HCT116 (cell line): ENCODE results near the gene FAM120A. TPM values are rescaled to one million over a fixed set of nuclear protein-coding genes. Genes with fewer than 3 reads are reported as not detected.

Source experiments
- ATAC-seq: fragments of 200-7000 bp; cut with Tn5 transposase; 2 replicates; pipeline ENCODE4 v1.9.1; 2020; ENCODE audit warnings: mild to moderate bottlenecking, moderate library complexity
- BruUV-seq: library from RNA; stranded (reverse); fragments of 400-500 nt; replicated peaks from 2 replicates; lab custom pipeline; 2021; lab: Mats Ljungman, UMichigan
- CTCF ChIA-PET: fragments of 300-600 bp; sonication (Branson Sonifier 250); formaldehyde crosslinking; loops from one replicate; lab custom pipeline; 2021; ENCODE audit warnings: antibody characterized with exemption; lab: Charles Lee
- POLR2A ChIA-PET: fragments of 300-600, 350-600 bp; sonication (Branson Sonifier 250); formaldehyde crosslinking; loops from one replicate; lab custom pipeline; 2021; ENCODE audit warnings: antibody characterized with exemption; lab: Charles Lee
- RAD21 ChIA-PET, 2 experiments: fragments of 300-600 bp; sonication (Branson Sonifier 250); formaldehyde crosslinking; loops; one replicate each; lab custom pipeline; 2023; ENCODE audit warnings: low total read pairs in 2 of 2; ENCODE audit not compliant: uncharacterized antibody in 2 of 2, unreplicated experiment in 2 of 2, low non-redundant PET in 1 of 2; lab: Charles Lee
- DNase-seq: peaks from one replicate; pipeline ENCODE4 v3.0.0-alpha.2; 2010; ENCODE audit warnings: low read depth, low spot score
- H2AFZ ChIP-seq: fragments of 200-600 bp; shearing (Covaris generic), sonication (generic); 2 replicates; pipeline ENCODE4 v1.6.1; 2017; ENCODE audit warnings: low read depth, mixed run types, mixed read lengths, antibody characterized with exemption, low read length; ENCODE audit not compliant: poor library complexity, severe bottlenecking
- H3K27ac ChIP-seq: 2 replicates; pipeline ENCODE4 v1.5.1; 2012; ENCODE audit warnings: low read depth, low read length
- H3K27me3 ChIP-seq: fragments of 200-600 bp; sonication (generic); 2 replicates; pipeline ENCODE4 v1.6.1; 2016; ENCODE audit warnings: mixed run types, low read length, mixed read lengths; ENCODE audit not compliant: insufficient read depth
- H3K36me3 ChIP-seq, 2 experiments: fragments of 200-500 bp in 1 of 2; fragments of 200-600 bp in 1 of 2; sonication (Bioruptor generic) in 1 of 2; sonication (generic) in 1 of 2; 2 replicates each; pipeline versions ENCODE4 v1.5.1 to v1.6.1; 2014 to 2016; ENCODE audit warnings: low read length in 2 of 2, inconsistent platforms in 1 of 2, mixed read lengths in 1 of 2, mixed run types in 1 of 2; ENCODE audit not compliant: insufficient read depth in 2 of 2, control insufficient read depth in 1 of 2
- H3K4me1 ChIP-seq, 2 experiments: fragments of 200-600 bp in 1 of 2; sonication (generic) in 1 of 2; 2 replicates each; pipeline versions ENCODE4 v1.5.1 to v1.6.1; 2012 to 2017; ENCODE audit warnings: low read length in 2 of 2, inconsistent platforms in 1 of 2, mild to moderate bottlenecking in 1 of 2, mixed read lengths in 1 of 2, mixed run types in 1 of 2, moderate library complexity in 1 of 2; ENCODE audit not compliant: insufficient read depth in 2 of 2, control insufficient read depth in 1 of 2
- H3K4me2 ChIP-seq: fragments of 200-600 bp; sonication (generic); 2 replicates; pipeline ENCODE4 v1.6.1; 2017; ENCODE audit warnings: mixed run types, low read length, mixed read lengths
- H3K4me3 ChIP-seq, 2 experiments: fragments of 200-600 bp in 1 of 2; sonication (generic) in 1 of 2; replicated peaks in 1 of 2; 2 replicates each; pipeline ENCODE4 v1.5.1; 2011 to 2016; ENCODE audit warnings: low read length in 2 of 2, control low read depth in 1 of 2, low read depth in 1 of 2, mild to moderate bottlenecking in 1 of 2, mixed read lengths in 1 of 2, mixed run types in 1 of 2
- H3K79me2 ChIP-seq: fragments of 200-600 bp; sonication (generic); 2 replicates; pipeline ENCODE4 v1.6.1; 2017; ENCODE audit warnings: mild to moderate bottlenecking, mixed run types, low read length, moderate library complexity, mixed read lengths; ENCODE audit not compliant: insufficient read depth
- H3K9ac ChIP-seq: fragments of 200-600 bp; sonication (generic); 2 replicates; pipeline ENCODE4 v1.6.1; 2016; ENCODE audit warnings: low read length, mixed read lengths
- H3K9me2 ChIP-seq: fragments of 200-600 bp; sonication (generic), shearing (Covaris generic); 2 replicates; pipeline ENCODE4 v1.6.1; 2017; ENCODE audit warnings: mixed run types, mild to moderate bottlenecking, moderate library complexity; ENCODE audit not compliant: insufficient read depth
- H3K9me3 ChIP-seq, 2 experiments: fragments of 200-500 bp in 1 of 2; fragments of 200-600 bp in 1 of 2; sonication (Bioruptor generic) in 1 of 2; sonication (generic) in 1 of 2; 2 replicates each; pipeline ENCODE4 v1.6.1; 2014 to 2017; ENCODE audit warnings: low read length in 2 of 2, mixed read lengths in 2 of 2, inconsistent platforms in 1 of 2, low read depth in 1 of 2, mild to moderate bottlenecking in 1 of 2, mixed run types in 1 of 2, moderate library complexity in 1 of 2; ENCODE audit not compliant: control insufficient read depth in 1 of 2, insufficient read depth in 1 of 2
- H4K20me1 ChIP-seq: fragments of 200-600 bp; sonication (generic), shearing (Covaris generic); 2 replicates; pipeline ENCODE4 v1.6.1; 2017; ENCODE audit warnings: mixed run types, mild to moderate bottlenecking, moderate library complexity; ENCODE audit not compliant: insufficient read depth
- ATF3 ChIP-seq: IDR thresholded peaks from 2 replicates; pipeline ENCODE4 v1.6.1; 2012
- CBX3 ChIP-seq: IDR thresholded peaks from 2 replicates; pipeline ENCODE4 v1.6.1; 2012; ENCODE audit warnings: low read depth
- CEBPB ChIP-seq: IDR thresholded peaks from 2 replicates; pipeline ENCODE4 v1.6.1; 2012; ENCODE audit warnings: low read depth
- CTCF ChIP-seq, 3 experiments: fragments of 200-600 bp in 1 of 3; sonication (generic) in 1 of 3; IDR thresholded peaks in 2 of 3; conservative IDR thresholded peaks in 1 of 3; 2 replicates each; pipeline ENCODE4 v1.5.1; 2012 to 2017; ENCODE audit warnings: low read depth in 2 of 3, low read length in 2 of 3, antibody characterized with exemption in 1 of 3, borderline replicate concordance in 1 of 3, control low read depth in 1 of 3, mild to moderate bottlenecking in 1 of 3, mixed read lengths in 1 of 3, mixed run types in 1 of 3, moderate library complexity in 1 of 3; ENCODE audit not compliant: insufficient read depth in 1 of 3
- EGR1 ChIP-seq: IDR thresholded peaks from 2 replicates; pipeline ENCODE4 v1.6.1; 2012; ENCODE audit warnings: low read depth
- ELF1 ChIP-seq: IDR thresholded peaks from 2 replicates; pipeline ENCODE4 v1.6.1; 2012; ENCODE audit warnings: low read depth, borderline replicate concordance
- FOSL1 ChIP-seq: IDR thresholded peaks from 2 replicates; pipeline ENCODE4 v1.6.1; 2012; ENCODE audit warnings: low read depth
- JUND ChIP-seq: IDR thresholded peaks from 2 replicates; pipeline ENCODE4 v1.6.1; 2012
- MAX ChIP-seq: IDR thresholded peaks from 2 replicates; pipeline ENCODE4 v1.6.1; 2012
- POLR2A ChIP-seq: IDR thresholded peaks from 2 replicates; pipeline ENCODE4 v1.7.0; 2011; ENCODE audit warnings: borderline replicate concordance; ENCODE audit not compliant: insufficient read depth, insufficient read length; ENCODE audit errors: extremely low read depth
- POLR2AphosphoS5 ChIP-seq: IDR thresholded peaks from 2 replicates; pipeline ENCODE4 v1.6.1; 2011; ENCODE audit warnings: mild to moderate bottlenecking, low read depth, low read length, moderate library complexity
- REST ChIP-seq: IDR thresholded peaks from 2 replicates; pipeline ENCODE4 v1.6.1; 2012; ENCODE audit warnings: low read depth
- SIN3A ChIP-seq: IDR thresholded peaks from 2 replicates; pipeline ENCODE4 v1.6.1; 2012; ENCODE audit warnings: low read depth
- YY1 ChIP-seq: IDR thresholded peaks from 2 replicates; pipeline ENCODE4 v1.6.1; 2011; ENCODE audit warnings: low read length, low read depth, moderate library complexity, mild to moderate bottlenecking; ENCODE audit not compliant: insufficient replicate concordance; ENCODE audit errors: extremely low read depth
- ZBTB33 ChIP-seq: IDR thresholded peaks from 2 replicates; pipeline ENCODE4 v1.6.1; 2011; ENCODE audit warnings: mild to moderate bottlenecking, low read length, moderate library complexity; ENCODE audit not compliant: insufficient replicate concordance; ENCODE audit errors: extremely low read depth
- ZNF274 ChIP-seq: fragments of 200-500 bp; sonication (Bioruptor generic); IDR thresholded peaks from 2 replicates; pipeline ENCODE4 v1.6.1; 2014; ENCODE audit warnings: mild to moderate bottlenecking, low read depth, low read length, inconsistent platforms
- intact Hi-C: fragments of 100-400 bp; cut with micrococcal nuclease; formaldehyde crosslinking; loops from 2 replicates; pipeline ENCODE4 v1.10.0; 2022
- total RNA-seq: library from RNA; stranded (reverse); gene quantifications from one replicate; pipeline ENCODE4 v1.2.1, GENCODE V29; 2021; ENCODE audit not compliant: unreplicated experiment

Gene FAM120A
- total RNA-seq, 1 experiment from 2014 or later: 122 TPM

- Histone ChIP-seq H2AFZ (no peak overlapping the region), H3K9me2 (no peaks in the 10 kb centered on the region), H3K79me2 (peaks cover 74% of the 10 kb centered on the region), H4K20me1 (no peaks in the 10 kb centered on the region), H3K4me2 (no peak overlapping the region), H3K9ac (no peak overlapping the region), H3K4me3 (no peak overlapping the region), H3K27me3 (no peaks in the 10 kb centered on the region), H3K4me1 (no peaks in the 10 kb centered on the region), H3K27ac (no peak overlapping the region), H3K9me3 (no peaks in the 10 kb centered on the region), H3K36me3 (peaks cover 7 to 32% of the 10 kb centered on the region in 2 experiments; a peak in 2 of 4 replicates)
- CTCF ChIA-PET: no interaction called here
- RAD21 ChIA-PET: no interaction called here
- intact Hi-C loops: no loop called here
- POLR2A ChIA-PET: no interaction called here
- BruUV-seq: no TSS peak
- no peak for DNase-seq
- TF ChIP-seq YY1: no peak
- no peak for TF ChIP-seq ATF3
- no peak for TF ChIP-seq JUND
- no peak for TF ChIP-seq ZBTB33
- TF ChIP-seq POLR2A: no peak
- TF ChIP-seq CBX3: no peak
- TF ChIP-seq SIN3A: no peak
- no peak for TF ChIP-seq POLR2AphosphoS5
- TF ChIP-seq FOSL1: no peak
- TF ChIP-seq CTCF (IDR thresholded peaks at IDR 0.05 in 2 of 3, conservative IDR thresholded peaks at IDR 0.05 in 1 of 3; ENCODE audit: borderline replicate concordance in 1 of 3, insufficient read depth in 1 of 3, low read depth in 2 of 3, low read length in 2 of 3): no peak
- TF ChIP-seq CEBPB: no peak
- TF ChIP-seq EGR1: no peak
- TF ChIP-seq ZNF274: no peak
- TF ChIP-seq REST: no peak
- no peak for TF ChIP-seq MAX
- no peak for TF ChIP-seq ELF1
- no peak for ATAC-seq
These were observed 72.1 kb downstream of the FAM120A start for GRCh38 chr9:93523518-93524144.
